ENCODE data around the gene SULT1A3.

Gene SULT1A3

DNA sequence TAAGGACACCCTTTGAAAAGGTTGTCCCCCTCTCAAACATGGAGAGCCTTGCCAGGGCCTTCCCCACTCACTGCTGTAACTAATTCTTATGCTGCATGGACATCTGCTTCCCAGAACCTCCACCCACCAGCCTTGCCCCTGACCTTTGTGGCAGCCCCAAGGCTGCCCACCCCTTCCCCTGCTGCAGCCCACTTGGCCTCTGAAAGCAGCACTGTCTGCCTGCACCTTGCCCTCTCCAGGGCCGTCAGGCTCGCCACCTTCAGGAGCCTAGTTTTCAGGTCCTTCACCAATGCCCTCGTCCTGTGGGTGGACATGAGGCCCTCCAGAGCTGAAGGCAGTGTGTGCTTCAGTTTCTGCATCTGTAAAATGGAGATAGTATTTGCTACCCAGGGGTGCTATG, 18.3 kb upstream of the SULT1A3 start:
- H3K27me3 ChIP-seq (ENCODE audit: control insufficient read depth, low read length) = no peaks in the 10 kb centered on the region
- H3K4me2 ChIP-seq (ENCODE audit: low read length) = no peak overlapping the region
- H3K36me3 ChIP-seq (ENCODE audit: control insufficient read depth, low read length) = peaks cover 18% of the 10 kb centered on the region

DNA sequence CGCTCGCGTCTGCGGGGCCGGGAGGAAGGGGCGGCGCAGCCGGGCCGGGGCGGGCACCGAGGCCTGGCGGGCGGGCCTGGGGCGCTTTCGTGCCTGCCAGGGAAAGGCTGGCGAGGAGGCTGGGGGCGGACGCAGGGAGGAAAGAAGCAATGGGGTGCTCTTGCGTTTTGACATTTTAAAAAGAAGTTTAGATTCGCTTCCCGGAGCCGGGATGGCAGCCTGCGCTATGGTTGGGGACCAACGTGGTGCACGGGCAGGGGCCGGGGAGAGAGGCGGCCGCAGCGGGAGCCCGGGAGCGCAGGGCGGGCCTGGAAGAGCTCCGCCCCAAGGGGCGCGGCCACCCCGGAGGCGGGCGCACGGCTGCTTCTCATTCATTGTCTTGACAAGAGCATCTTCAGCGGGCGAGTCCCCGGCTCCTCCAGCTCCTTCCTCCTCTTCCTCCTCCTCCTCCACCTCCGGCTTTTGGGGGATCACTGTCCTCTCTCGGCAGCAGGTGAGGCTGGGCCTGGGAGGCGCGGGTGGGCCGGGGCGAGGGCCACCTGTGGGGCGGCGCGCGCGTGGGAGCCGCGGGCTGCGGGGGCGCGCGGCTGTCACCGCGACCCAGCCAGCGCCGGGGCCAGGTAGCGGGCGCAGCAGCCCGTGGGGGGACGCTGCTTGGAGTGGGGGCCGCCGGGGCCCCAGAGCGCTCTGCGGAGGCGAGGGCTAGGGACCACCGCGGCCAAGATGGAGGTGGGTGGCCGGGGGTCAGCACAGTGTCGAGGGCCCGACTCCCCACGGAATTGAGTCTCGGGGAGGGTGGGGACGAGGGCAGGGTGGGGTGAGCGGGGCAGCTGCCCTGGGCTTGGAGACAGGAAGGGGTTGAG, 15.6 kb upstream of the SULT1A3 start, which contains the start of gene CORO1A:
Gene CORO1A (plus strand): TSS at position 370 of the 863 bp plus-strand sequence. CDS start 1,608 bp downstream, outside the sequence.
- H3K79me2 ChIP-seq (ENCODE audit: control insufficient read depth, low read length) = peaks cover 45% of the 10 kb centered on the region
- peak within 1 kb of the TSS; percentile 84 for H3K4me3 ChIP-seq (ENCODE audit: low read length)
- H3K4me1 ChIP-seq (ENCODE audit: control insufficient read depth, low read length) = peaks cover 45% of the 10 kb centered on the region
- H3K4me2 ChIP-seq (ENCODE audit: low read length) = peak within 1 kb of the TSS; percentile 96
- H3K27me3 ChIP-seq (ENCODE audit: control insufficient read depth, low read length) = no peaks in the 10 kb centered on the region
- no peaks in the 10 kb centered on the region for H3K9me2 ChIP-seq (replicated peaks; ENCODE audit: control insufficient read depth, low read length)
- peaks cover 6% of the 10 kb centered on the region; the same call in 1 of the 2 replicates for H4K20me1 ChIP-seq (ENCODE audit: control insufficient read depth, insufficient read depth, low read depth, low read length)
- no peaks in the 10 kb centered on the region for H3K9me3 ChIP-seq (ENCODE audit: control insufficient read depth, insufficient read depth, low read length)
- peaks cover 43% of the 10 kb centered on the region for H3K36me3 ChIP-seq (ENCODE audit: control insufficient read depth, low read length)
- TF ChIP-seq, protein P1, sequence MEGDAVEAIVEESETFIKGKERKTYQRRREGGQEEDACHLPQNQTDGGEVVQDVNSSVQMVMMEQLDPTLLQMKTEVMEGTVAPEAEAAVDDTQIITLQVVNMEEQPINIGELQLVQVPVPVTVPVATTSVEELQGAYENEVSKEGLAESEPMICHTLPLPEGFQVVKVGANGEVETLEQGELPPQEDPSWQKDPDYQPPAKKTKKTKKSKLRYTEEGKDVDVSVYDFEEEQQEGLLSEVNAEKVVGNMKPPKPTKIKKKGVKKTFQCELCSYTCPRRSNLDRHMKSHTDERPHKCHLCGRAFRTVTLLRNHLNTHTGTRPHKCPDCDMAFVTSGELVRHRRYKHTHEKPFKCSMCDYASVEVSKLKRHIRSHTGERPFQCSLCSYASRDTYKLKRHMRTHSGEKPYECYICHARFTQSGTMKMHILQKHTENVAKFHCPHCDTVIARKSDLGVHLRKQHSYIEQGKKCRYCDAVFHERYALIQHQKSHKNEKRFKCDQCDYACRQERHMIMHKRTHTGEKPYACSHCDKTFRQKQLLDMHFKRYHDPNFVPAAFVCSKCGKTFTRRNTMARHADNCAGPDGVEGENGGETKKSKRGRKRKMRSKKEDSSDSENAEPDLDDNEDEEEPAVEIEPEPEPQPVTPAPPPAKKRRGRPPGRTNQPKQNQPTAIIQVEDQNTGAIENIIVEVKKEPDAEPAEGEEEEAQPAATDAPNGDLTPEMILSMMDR (IDR thresholded peaks at IDR 0.05; ENCODE audit: low read depth, low read length, poor library complexity, severe bottlenecking) = no peak
- no peak for TF ChIP-seq EZH2phosphoT487 (IDR thresholded peaks at IDR 0.05; ENCODE audit: borderline replicate concordance, low read length)
- peak within 1 kb of the TSS; percentile 96 for H3K27ac ChIP-seq (ENCODE audit: low read depth, low read length)
- peaks cover 35% of the 10 kb centered on the region for H3F3A ChIP-seq (ENCODE audit: control insufficient read depth, insufficient read depth)

More for the DNA sequence above, 18.3 kb upstream of the SULT1A3 start:
- H4K20me1 ChIP-seq (ENCODE audit: control insufficient read depth, insufficient read depth, low read depth, low read length) = no peaks in the 10 kb centered on the region
- peaks cover 14% of the 10 kb centered on the region for H3F3A ChIP-seq (ENCODE audit: control insufficient read depth, insufficient read depth)
- H3K79me2 ChIP-seq (ENCODE audit: control insufficient read depth, low read length) = peaks cover 21% of the 10 kb centered on the region
- H3K4me1 ChIP-seq (ENCODE audit: control insufficient read depth, low read length) = peaks cover 21% of the 10 kb centered on the region
- no peak overlapping the region for H3K27ac ChIP-seq (ENCODE audit: low read depth, low read length)
- no peak overlapping the region for H3K4me3 ChIP-seq (ENCODE audit: low read length)
- H3K9me2 ChIP-seq (replicated peaks; ENCODE audit: control insufficient read depth, low read length) = no peaks in the 10 kb centered on the region
- H3K9me3 ChIP-seq (ENCODE audit: control insufficient read depth, insufficient read depth, low read length) = no peaks in the 10 kb centered on the region
- TF ChIP-seq, protein P1 (IDR thresholded peaks at IDR 0.05; ENCODE audit: low read depth, low read length, poor library complexity, severe bottlenecking) = no peak
- TF ChIP-seq EZH2phosphoT487 (IDR thresholded peaks at IDR 0.05; ENCODE audit: borderline replicate concordance, low read length) = no peak

DNA sequence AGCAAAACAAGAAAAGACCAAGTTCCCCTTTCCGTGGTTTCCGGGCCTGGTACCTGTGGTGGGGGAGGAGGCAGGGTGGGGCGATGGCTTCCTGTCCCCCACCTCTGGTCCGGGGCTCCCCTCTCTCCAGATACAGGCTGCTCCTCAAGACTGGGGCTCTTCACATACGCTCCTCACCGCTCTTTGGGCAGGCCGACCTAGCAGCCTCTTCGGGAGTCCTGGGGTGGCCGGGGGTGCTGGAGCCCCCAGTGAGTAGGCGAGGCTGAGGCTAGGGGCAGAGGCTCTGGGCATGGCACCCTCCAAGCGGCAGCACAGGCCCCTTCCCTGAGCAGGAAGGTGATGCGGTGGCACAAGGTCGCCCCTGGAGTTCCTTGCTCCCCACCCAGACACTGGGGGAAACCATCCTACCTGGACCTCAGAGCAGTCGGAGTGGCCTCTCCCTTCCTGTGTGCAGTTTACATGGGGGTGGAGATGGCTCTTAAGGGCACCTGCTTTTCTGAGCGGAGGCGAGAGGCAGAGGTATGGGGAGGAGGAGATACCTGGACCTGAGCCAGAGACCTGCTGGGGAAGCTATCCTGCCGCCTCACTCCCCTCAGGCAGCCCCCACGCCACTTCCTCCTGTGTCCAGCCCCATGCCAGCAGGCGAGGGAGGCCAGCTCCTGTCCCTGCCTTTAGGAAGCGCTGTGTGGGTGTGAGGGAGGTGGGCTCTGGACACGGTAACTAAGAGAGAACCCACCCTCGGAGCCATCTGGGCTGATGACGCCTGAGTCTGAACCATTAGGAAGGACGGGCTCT, 14.8 kb upstream of the SULT1A3 start:
- no peaks in the 10 kb centered on the region for H3K9me3 ChIP-seq (ENCODE audit: control insufficient read depth, insufficient read depth, low read length)
- H3K4me2 ChIP-seq (ENCODE audit: low read length) = peak overlapping the region; percentile 96
- peaks cover 35% of the 10 kb centered on the region for H3F3A ChIP-seq (ENCODE audit: control insufficient read depth, insufficient read depth)
- H3K36me3 ChIP-seq (ENCODE audit: control insufficient read depth, low read length) = peaks cover 43% of the 10 kb centered on the region
- H3K27ac ChIP-seq (ENCODE audit: low read depth, low read length) = peak overlapping the region; percentile 96
- H3K4me3 ChIP-seq (ENCODE audit: low read length) = peak overlapping the region; percentile 84
- TF ChIP-seq, protein P1 (IDR thresholded peaks at IDR 0.05; ENCODE audit: low read depth, low read length, poor library complexity, severe bottlenecking) = no peak
- no peak for TF ChIP-seq EZH2phosphoT487 (IDR thresholded peaks at IDR 0.05; ENCODE audit: borderline replicate concordance, low read length)
- peaks cover 45% of the 10 kb centered on the region for H3K79me2 ChIP-seq (ENCODE audit: control insufficient read depth, low read length)
- no peaks in the 10 kb centered on the region for H3K9me2 ChIP-seq (replicated peaks; ENCODE audit: control insufficient read depth, low read length)
- no peaks in the 10 kb centered on the region for H3K27me3 ChIP-seq (ENCODE audit: control insufficient read depth, low read length)
- peaks cover 6% of the 10 kb centered on the region; the same call in 1 of the 2 replicates for H4K20me1 ChIP-seq (ENCODE audit: control insufficient read depth, insufficient read depth, low read depth, low read length)
- H3K4me1 ChIP-seq (ENCODE audit: control insufficient read depth, low read length) = peaks cover 45% of the 10 kb centered on the region

Data from DOHH2 (cell line).